GM18951 (cell line): Measurements from ENCODE around the gene ZFHX3.

Experiments
- POLR2A ChIP-seq: IDR thresholded peaks from 4 replicates; pipeline ENCODE4 v1.6.1; 2011; ENCODE audit warnings: mild to moderate bottlenecking; ENCODE audit not compliant: insufficient read length, insufficient read depth; ENCODE audit errors: extremely low read depth
- in situ Hi-C: fragments of 300-500 bp; cut with MboI; formaldehyde crosslinking; loops from one replicate; pipeline ENCODE4 v1.12.0; 2022; ENCODE audit warnings: low sequenced_read_pairs, mixed read lengths, inconsistent platforms; ENCODE audit not compliant: unreplicated experiment

The ZFHX3 gene

DNA sequence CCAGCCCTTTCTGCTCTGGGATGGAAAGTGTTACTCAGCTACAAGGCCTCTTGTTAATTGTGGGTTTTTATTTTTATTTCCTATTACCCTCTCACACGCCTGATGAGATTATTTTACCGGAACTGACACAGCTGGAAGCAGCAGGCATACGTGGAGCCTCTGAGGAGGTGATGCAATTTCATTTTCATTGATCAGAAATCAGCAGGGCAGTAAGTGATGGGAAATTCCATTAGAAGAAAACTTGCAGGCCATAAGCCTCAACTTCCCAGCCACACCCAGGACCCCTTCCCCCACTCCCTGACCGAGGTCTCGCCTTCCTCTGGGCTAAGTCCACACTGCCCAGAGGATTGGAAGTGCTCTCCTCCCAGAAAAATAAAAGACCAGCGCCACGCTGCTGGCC lies 69.7 kb downstream of the ZFHX3 start:
- TF ChIP-seq POLR2A: no peak
- in situ Hi-C loops: no loop called here

DNA sequence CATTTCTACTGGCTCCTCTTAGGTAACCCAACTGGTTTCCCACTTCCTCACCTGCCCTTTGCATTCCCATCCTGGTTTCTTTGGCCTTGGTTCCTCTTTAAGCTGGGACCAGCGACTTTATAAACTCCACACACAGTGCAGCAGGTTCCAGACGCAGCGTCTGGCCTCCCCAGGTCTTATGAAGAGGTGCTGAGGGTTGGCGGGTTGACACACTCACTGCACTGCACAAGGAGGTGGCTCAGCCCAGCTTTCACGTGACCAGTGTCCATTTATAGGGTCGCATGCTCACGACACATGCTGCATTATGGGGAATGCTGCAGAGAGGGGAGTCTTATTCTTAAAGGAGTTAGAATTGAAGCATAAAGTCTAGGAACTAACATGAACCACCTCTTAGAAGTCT lies 70.8 kb downstream of the ZFHX3 start:
- in situ Hi-C loops: no loop called here

DNA sequence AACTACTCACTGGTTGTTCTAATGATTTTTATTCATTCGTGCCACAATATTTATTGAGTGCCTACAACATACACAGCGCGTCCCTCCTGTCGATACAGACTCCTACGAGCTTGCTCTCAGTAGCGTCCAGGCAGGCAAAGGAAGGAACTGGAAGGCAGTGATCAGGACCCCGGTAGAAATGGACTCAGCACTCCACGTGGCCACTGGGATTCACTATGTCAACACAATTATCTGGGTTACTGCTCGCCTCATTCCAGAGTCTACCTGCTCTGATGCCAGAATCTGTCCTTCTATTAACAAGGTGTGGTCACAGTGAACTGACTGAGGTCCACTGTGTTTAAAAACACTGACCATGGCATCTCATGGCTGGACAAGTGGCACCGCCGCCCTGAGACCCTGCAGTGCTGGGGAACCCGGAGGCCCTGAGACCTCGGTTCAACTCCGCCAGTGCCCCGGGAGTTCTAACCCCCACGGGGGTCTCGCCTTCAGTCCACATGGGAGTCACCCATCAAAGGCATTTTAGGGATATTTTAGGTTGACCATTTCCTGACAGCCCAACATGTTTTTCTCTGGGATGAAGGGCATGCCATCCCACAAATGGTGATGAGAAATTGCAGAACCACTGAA lies 71.4 kb downstream of the ZFHX3 start:
- in situ Hi-C loops: no loop called here
- TF ChIP-seq POLR2A: no peak

More for the DNA sequence above, 70.8 kb downstream of the ZFHX3 start:
- TF ChIP-seq POLR2A: no peak

DNA sequence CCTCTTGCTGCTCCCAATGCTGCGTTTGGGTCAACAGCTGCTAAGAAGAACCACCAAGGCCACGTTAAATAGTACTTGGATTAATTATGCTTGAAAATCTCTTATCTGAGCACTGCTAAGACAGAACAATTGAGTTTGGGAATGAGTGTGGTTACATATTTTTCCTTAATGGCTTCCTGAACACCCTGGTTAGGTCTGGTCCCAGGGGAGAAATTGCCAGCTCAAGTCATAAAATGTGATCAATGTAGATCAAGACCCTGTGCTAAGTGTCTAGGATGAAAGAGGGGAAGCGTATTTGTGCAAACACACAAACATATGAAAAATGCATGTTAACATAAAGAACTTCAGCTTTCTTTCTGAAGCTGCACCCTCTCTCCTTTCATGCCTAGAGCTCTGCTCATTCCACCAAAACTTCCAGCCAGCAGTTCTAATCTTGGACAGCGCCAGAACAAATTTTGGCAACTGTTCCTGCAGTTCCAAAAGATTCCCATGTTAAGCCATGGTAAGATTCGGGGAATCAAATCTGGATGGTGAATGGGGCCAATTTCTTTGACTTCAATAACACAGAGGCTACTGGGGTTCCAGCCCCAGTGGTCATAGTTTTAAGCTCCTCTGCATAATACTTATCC lies 72.0 kb downstream of the ZFHX3 start:
- TF ChIP-seq POLR2A: no peak
- in situ Hi-C loops: no loop called here

DNA sequence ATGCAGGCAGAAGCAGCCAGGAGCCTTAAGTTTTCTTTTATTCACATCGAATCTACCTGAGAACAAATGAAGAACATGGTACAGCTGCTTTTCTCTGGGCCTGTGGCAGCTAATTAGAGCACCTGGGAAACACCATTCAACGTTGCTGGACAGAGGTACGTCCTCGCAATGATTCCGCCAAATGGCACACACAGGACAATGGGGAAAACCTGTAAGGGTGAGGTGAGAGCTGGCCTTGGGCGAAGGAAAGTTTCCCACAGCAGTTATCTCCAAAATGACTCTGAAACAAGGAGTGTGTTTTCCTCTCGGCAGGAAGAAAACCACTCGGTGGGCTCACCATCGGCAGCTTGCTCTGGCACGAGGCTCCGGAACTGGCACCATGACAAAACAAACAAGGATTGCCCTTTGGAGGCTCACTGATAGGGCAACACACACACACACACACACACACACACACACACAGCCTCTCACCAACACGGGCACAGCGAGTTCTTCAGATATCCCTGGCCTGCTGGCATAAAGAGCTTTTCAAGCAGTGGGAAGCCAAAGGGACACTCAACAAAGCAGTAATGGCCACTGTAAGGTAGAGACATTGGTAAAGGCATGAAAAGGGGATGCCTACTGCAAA lies 73.7 kb downstream of the ZFHX3 start:
- in situ Hi-C loops: no loop called here
- no peak for TF ChIP-seq POLR2A

DNA sequence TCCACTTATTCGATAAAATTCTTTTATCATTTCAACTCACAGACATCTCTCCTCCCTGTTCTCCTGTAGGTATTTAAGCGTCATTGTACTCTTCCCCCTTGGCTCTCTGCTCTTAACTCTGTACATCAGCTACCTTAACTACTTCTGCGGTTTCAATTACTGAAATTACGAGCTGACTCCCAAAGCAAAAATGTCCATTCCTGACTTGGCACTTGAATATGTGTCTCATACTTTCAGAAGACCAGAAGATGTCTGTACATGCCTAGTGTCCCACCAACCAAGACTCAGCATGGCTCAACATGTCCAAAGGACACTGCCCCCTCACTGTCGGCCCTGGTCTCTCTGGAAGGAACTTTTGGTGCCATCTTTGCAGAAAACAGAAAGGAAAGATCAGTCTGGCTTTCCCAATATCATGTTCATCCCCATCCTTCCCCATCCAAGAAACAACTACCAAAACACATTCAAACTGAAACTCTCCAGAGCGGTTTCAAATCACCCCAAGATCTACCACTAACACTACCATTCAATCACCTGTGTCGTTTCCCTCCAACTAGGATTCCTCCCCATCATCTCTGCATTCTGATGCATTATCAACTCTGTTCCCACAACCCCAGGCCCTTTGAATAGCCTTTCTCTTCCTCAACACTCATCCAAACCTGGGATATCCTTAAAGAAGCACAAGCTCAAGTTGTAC lies 74.9 kb downstream of the ZFHX3 start:
- in situ Hi-C loops: no loop called here
- TF ChIP-seq POLR2A: no peak

DNA sequence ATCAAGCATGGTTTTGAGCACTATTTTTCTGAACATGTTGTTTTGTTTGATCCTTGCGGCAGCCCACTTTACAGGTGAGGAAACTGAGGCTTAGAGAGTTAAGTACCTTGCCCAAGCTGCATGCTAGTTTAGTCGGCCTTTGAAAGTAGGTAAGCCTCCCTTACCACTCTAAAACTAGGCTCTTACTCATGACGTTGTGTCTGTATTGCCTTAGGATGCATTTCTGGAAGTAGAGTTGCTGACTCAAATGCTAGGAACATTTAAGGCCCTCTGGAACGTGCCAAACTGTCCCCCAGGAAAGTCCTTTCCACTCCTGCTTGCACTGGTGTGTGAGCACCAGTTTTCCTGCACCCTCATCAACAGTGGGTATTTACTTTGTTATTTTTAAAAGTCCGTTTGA lies 76.6 kb downstream of the ZFHX3 start:
- in situ Hi-C loops: no loop called here
- no peak for TF ChIP-seq POLR2A

DNA sequence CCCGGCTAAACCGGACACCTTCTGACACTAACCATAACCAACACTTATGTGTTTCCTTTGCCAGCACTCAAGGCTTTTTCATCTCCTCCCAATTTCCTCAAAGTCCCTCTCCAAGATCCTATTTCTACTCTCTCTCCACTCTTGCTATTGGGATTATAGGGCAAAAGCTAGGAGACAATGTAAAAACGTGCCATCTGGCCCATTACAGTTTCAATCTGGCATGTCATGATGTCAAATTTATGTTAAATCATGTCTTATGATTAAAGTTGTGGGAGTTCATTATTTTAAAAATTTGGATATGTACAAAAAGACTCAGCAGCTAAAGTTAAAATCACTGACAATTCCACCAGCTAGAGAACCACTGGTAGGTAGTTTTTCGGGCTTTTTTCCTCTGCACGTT lies 77.3 kb downstream of the ZFHX3 start:
- TF ChIP-seq POLR2A: no peak
- in situ Hi-C loops: no loop called here

DNA sequence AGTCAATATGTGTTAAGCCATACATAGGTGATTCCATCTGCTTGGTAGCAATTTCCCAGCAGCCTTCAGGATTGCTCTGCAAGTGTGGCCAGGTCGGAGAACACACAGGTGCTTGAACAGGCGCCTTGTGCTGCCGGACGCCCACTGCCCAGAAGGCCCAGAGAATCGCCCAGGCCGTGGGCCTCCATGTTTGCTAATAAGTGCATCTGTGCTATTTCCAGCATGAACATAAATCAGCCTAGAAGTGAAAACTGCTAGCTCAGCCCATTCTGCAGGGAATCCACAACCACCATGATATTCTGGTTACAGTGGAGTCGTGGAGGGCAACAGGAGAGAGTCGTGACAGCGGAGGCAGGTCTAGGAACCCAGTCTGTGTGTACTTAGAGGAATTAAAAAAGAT lies 78.1 kb downstream of the ZFHX3 start:
- in situ Hi-C loops: no loop called here
- TF ChIP-seq POLR2A: no peak

DNA sequence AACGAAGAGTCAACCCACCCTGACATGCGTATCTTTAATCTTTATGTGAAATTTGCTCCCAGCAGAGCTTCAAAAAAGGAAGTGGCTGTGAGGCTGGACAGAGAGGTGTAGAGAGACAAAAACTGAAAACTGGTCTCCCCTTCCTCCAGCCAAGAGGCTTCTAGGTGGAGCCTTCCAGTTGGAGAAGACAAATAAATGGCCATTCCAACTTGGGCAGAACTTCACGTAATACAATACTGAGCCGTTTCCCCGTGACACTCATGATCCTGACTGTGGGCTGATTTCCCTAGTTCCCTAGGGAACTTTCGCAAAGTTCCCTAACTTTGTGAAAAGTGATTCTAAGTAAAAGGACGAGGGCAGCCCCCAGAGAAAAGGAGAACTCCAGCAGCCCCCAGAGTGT lies 78.8 kb downstream of the ZFHX3 start:
- in situ Hi-C loops: no loop called here
- TF ChIP-seq POLR2A: no peak

DNA sequence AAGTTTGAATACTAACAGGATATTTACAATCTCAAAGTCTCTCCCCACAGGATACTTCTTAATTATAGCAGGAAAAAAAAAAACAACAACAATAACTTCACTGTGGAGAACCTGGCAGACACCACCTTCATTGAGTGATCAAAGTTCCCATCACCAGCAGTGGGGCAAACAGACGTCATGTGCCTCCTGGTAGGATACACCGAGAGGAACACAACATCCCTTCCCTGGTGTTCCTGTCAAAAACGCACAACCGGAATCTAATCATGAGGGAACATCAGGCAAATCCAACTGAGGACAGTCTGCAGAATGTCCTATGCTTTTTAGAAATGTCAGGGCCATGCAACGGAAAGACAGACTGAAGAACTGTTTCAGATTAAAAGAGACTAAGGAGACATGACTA lies 80.0 kb downstream of the ZFHX3 start:
- no peak for TF ChIP-seq POLR2A
- in situ Hi-C loops: no loop called here

DNA sequence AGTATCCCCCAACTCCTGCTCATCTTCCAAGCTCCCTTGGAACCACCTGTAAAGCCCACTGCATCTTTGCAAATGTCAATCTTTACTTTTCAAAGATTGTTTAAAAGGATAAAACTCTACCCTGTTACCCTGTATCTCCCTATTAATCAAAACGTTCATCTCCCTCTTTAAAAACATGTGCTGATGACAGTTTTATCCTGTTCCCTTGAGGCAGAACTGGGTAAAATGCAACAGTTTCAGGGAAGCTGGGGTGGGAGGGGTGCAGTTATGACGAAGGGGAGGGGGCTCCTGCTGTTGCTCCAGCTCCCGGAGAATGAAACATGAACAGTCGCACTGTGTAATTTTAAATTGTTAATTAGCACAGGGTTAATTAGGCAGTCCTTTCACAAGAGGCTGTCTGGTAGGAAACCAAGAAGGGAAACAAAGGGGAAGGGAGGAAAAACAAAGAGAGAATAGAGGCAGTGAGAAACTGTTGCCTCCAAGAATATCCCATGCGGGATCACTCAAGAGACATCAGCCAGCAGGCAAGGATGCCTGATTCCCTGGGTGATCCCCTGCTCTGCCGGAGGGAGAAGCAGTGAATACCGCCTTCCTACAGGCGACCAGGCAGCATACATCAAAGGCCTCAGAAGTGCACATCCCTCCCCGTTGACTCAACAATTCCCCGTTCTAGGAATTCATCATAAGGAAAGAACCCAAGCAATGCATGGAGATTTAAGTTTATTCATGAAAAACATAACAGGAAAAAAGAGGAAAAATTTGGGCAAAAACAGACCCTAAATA lies 84.2 kb downstream of the ZFHX3 start:
- in situ Hi-C loops: no loop called here
- TF ChIP-seq POLR2A: no peak

DNA sequence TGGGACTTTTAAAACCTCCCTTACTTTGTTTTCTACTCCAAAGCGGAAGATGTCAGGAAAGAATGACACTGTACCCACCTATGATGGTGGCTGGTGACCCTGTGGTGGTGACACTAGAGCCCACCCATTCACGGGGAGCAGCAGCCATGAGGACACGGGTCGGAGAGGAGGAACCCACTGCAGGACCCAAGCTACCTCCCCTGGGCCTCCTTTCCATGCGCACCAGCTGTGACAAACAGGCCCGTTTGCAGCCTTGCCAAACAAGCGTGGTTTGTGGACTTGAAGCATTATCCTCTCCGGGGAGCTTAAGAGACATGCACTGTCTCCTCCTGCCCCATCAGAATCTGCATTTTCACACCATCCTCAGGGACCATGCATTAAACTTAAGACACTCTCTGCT lies 85.6 kb downstream of the ZFHX3 start:
- no peak for TF ChIP-seq POLR2A
- in situ Hi-C loops: no loop called here
